SJCRH30 (cell line): ENCODE data around the gene C19orf53. TPM values are rescaled to one million over a fixed set of nuclear protein-coding genes. Genes with fewer than 3 reads are reported as not detected.
A peak's percentile ranks its signal among the peaks of the same experiment; 100 is the strongest.

Experiments used
- DNase-seq, 2 experiments: peaks; one replicate each; pipeline ENCODE4 v3.0.0-alpha.2; 2015 to 2020
- H3K27ac ChIP-seq: fragments of 250-450 bp; sonication (Bioruptor Pico); 2 replicates; pipeline ENCODE4 v1.5.1; 2020; ENCODE audit warnings: mild to moderate bottlenecking, moderate library complexity
- H3K27me3 ChIP-seq: fragments of 250-450 bp; sonication (Bioruptor Pico); 2 replicates; pipeline ENCODE4 v1.5.1; 2020; ENCODE audit warnings: mild to moderate bottlenecking, moderate library complexity
- H3K36me3 ChIP-seq: fragments of 250-450 bp; sonication (Bioruptor Pico); 2 replicates; pipeline ENCODE4 v1.5.1; 2020; ENCODE audit warnings: mild to moderate bottlenecking, moderate library complexity
- H3K4me1 ChIP-seq: fragments of 250-450 bp; sonication (Bioruptor Pico); 2 replicates; pipeline ENCODE4 v1.5.1; 2020; ENCODE audit warnings: mild to moderate bottlenecking, moderate library complexity
- H3K4me3 ChIP-seq: fragments of 250-450 bp; sonication (Bioruptor Pico); 2 replicates; pipeline ENCODE4 v1.5.1; 2020; ENCODE audit warnings: mild to moderate bottlenecking, moderate library complexity
- H3K9me3 ChIP-seq: fragments of 250-450 bp; sonication (Bioruptor Pico); replicated peaks from 2 replicates; pipeline ENCODE4 v1.5.1; 2020; ENCODE audit warnings: mild to moderate bottlenecking, moderate library complexity
- total RNA-seq: library from RNA; depleted of rRNA; stranded (reverse); fragments of >200 nt; shearing (Covaris generic); gene quantifications from 2 replicates; pipeline ENCODE4 v1.2.3, GENCODE V29; 2014; rRNA removed

C19orf53 gene
- 208 and 228 TPM in 2 replicates for total RNA-seq

- peaks cover 32% of the 10 kb centered on the region for H3K36me3 ChIP-seq
- H3K27ac ChIP-seq: peak within 1 kb of the TSS; percentile 60
- H3K9me3 ChIP-seq: no peaks in the 10 kb centered on the region
- peak; percentile 93 to 97 for DNase-seq
- H3K27me3 ChIP-seq: no peaks in the 10 kb centered on the region
- H3K4me3 ChIP-seq: peak within 1 kb of the TSS; percentile 90
- peaks cover 4% of the 10 kb centered on the region; the same call in 1 of the 2 replicates for H3K4me1 ChIP-seq
These were observed at the start of gene C19orf53 for GRCh38 chr19:13774217-13775191. Gene C19orf53, plus strand, starts transcription at chr19:13774456. Its CDS starts 22 bp downstream, at chr19:13774478.

- Histone ChIP-seq H3K36me3 (no peaks in the 10 kb centered on the region), H3K4me1 (peaks cover 13% of the 10 kb centered on the region), H3K27ac (no peak overlapping the region), H3K4me3 (no peak overlapping the region), H3K9me3 (no peaks in the 10 kb centered on the region), H3K27me3 (no peaks in the 10 kb centered on the region)
- no peak for DNase-seq
These were observed 47.9 kb upstream of the C19orf53 start for GRCh38 chr19:13726323-13726722.

GRCh38 chr19:13727798-13728197 lies 46.5 kb upstream of the C19orf53 start:
- Histone ChIP-seq H3K27me3 (no peaks in the 10 kb centered on the region), H3K27ac (no peak overlapping the region)
- DNase-seq: no peak

GRCh38 chr19:13729859-13730258 lies 44.4 kb upstream of the C19orf53 start:
- Histone ChIP-seq H3K27me3 (no peaks in the 10 kb centered on the region), H3K36me3 (no peaks in the 10 kb centered on the region), H3K4me3 (no peak overlapping the region), H3K4me1 (peaks cover 17% of the 10 kb centered on the region), H3K27ac (no peak overlapping the region), H3K9me3 (no peaks in the 10 kb centered on the region)
- no peak for DNase-seq

More at GRCh38 chr19:13727798-13728197, 46.5 kb upstream of the C19orf53 start:
- peaks cover 17% of the 10 kb centered on the region for H3K4me1 ChIP-seq
- no peak overlapping the region for H3K4me3 ChIP-seq
- H3K9me3 ChIP-seq: no peaks in the 10 kb centered on the region
- no peaks in the 10 kb centered on the region for H3K36me3 ChIP-seq

- H3K9me3 ChIP-seq: no peaks in the 10 kb centered on the region
- no peaks in the 10 kb centered on the region for H3K27me3 ChIP-seq
- peak overlapping the region; percentile 92 for H3K27ac ChIP-seq
- DNase-seq: peak; percentile 99
- no peaks in the 10 kb centered on the region for H3K36me3 ChIP-seq
- peak overlapping the region; percentile 58 for H3K4me3 ChIP-seq
- peaks cover 17% of the 10 kb centered on the region for H3K4me1 ChIP-seq
These were observed 42.9 kb upstream of the C19orf53 start for GRCh38 chr19:13731147-13731964.

GRCh38 chr19:13732337-13732736 lies 41.9 kb upstream of the C19orf53 start:
- Histone ChIP-seq H3K27ac (no peak overlapping the region), H3K27me3 (no peaks in the 10 kb centered on the region), H3K4me3 (no peak overlapping the region; the same call in 1 of the 2 replicates), H3K9me3 (no peaks in the 10 kb centered on the region), H3K4me1 (peaks cover 17% of the 10 kb centered on the region), H3K36me3 (no peaks in the 10 kb centered on the region)
- no peak for DNase-seq

- H3K27ac ChIP-seq: no peak overlapping the region
- no peaks in the 10 kb centered on the region for H3K9me3 ChIP-seq
- no peak for DNase-seq
- H3K27me3 ChIP-seq: no peaks in the 10 kb centered on the region
- no peaks in the 10 kb centered on the region for H3K36me3 ChIP-seq
- H3K4me3 ChIP-seq: no peak overlapping the region
- H3K4me1 ChIP-seq: peaks cover 14% of the 10 kb centered on the region
These were observed 39.5 kb upstream of the C19orf53 start for GRCh38 chr19:13734751-13735150.

GRCh38 chr19:13738073-13738472 lies 36.2 kb upstream of the C19orf53 start:
- Histone ChIP-seq H3K27ac (no peak overlapping the region), H3K4me1 (no peaks in the 10 kb centered on the region), H3K27me3 (no peaks in the 10 kb centered on the region), H3K4me3 (no peak overlapping the region), H3K9me3 (no peaks in the 10 kb centered on the region), H3K36me3 (no peaks in the 10 kb centered on the region)
- DNase-seq: no peak

GRCh38 chr19:13741893-13742292 lies 32.4 kb upstream of the C19orf53 start:
- no peaks in the 10 kb centered on the region for H3K4me1 ChIP-seq
- H3K36me3 ChIP-seq: no peaks in the 10 kb centered on the region
- H3K27me3 ChIP-seq: no peaks in the 10 kb centered on the region
- no peak overlapping the region for H3K4me3 ChIP-seq
- H3K9me3 ChIP-seq: 0 out of 2 replicates have a peak, but pooled peaks cover under 1% of the 10 kb centered on the region
- no peak for DNase-seq
- no peak overlapping the region for H3K27ac ChIP-seq

- no peaks in the 10 kb centered on the region for H3K27me3 ChIP-seq
- DNase-seq: no peak
- H3K36me3 ChIP-seq: no peaks in the 10 kb centered on the region
- no peaks in the 10 kb centered on the region for H3K4me1 ChIP-seq
- H3K27ac ChIP-seq: no peak overlapping the region
- no peak overlapping the region for H3K4me3 ChIP-seq
- peaks cover 2% of the 10 kb centered on the region; the same call in 1 of the 2 replicates for H3K9me3 ChIP-seq
These were observed 31.5 kb upstream of the C19orf53 start for GRCh38 chr19:13742756-13743155.

- Histone ChIP-seq H3K27ac (no peak overlapping the region), H3K4me1 (no peaks in the 10 kb centered on the region), H3K36me3 (no peaks in the 10 kb centered on the region), H3K9me3 (peaks cover 2% of the 10 kb centered on the region; the same call in 1 of the 2 replicates), H3K27me3 (no peaks in the 10 kb centered on the region), H3K4me3 (no peak overlapping the region)
- DNase-seq: no peak
These were observed 30.1 kb upstream of the C19orf53 start for GRCh38 chr19:13744174-13744573.

- peak overlapping the region; percentile 83 for H3K4me3 ChIP-seq
- no peaks in the 10 kb centered on the region for H3K27me3 ChIP-seq
- H3K36me3 ChIP-seq: peaks cover 5% of the 10 kb centered on the region; the same call in 1 of the 2 replicates
- no peaks in the 10 kb centered on the region for H3K4me1 ChIP-seq
- no peak for DNase-seq
- no peak overlapping the region for H3K27ac ChIP-seq
- peaks cover 2% of the 10 kb centered on the region; the same call in 1 of the 2 replicates for H3K9me3 ChIP-seq
These were observed 27.2 kb upstream of the C19orf53 start for GRCh38 chr19:13747098-13747453.

- Histone ChIP-seq H3K36me3 (peaks cover 13% of the 10 kb centered on the region), H3K27me3 (no peaks in the 10 kb centered on the region), H3K4me3 (peak overlapping the region; percentile 83), H3K9me3 (peaks cover 2% of the 10 kb centered on the region; the same call in 1 of the 2 replicates), H3K27ac (peak overlapping the region; percentile 20; the same call in 1 of the 2 replicates), H3K4me1 (no peaks in the 10 kb centered on the region)
- no peak for DNase-seq
These were observed 26.0 kb upstream of the C19orf53 start for GRCh38 chr19:13748169-13748828.

- no peak overlapping the region for H3K27ac ChIP-seq
- H3K27me3 ChIP-seq: no peaks in the 10 kb centered on the region
- no peak overlapping the region for H3K4me3 ChIP-seq
- H3K36me3 ChIP-seq: peaks cover 38% of the 10 kb centered on the region
- peaks cover 2% of the 10 kb centered on the region; the same call in 1 of the 2 replicates for H3K9me3 ChIP-seq
- no peak for DNase-seq
- H3K4me1 ChIP-seq: no peaks in the 10 kb centered on the region
These were observed 22.8 kb upstream of the C19orf53 start for GRCh38 chr19:13751436-13751835.
